BJ (cell line): Measurements from ENCODE around the gene COL9A2. TPM values are rescaled to one million over a fixed set of nuclear protein-coding genes. Genes with fewer than 3 reads are reported as not detected.
"Not testable (repeated sequence)": the region's sequence is repeated elsewhere in the genome, so short reads cannot be mapped to it uniquely, and the experiment has no call there.

Source experiments
- CTCF ChIA-PET: fragments of 350-600 bp; formaldehyde crosslinking; extraction: SDS; loops from one replicate; lab custom pipeline; 2021; ENCODE audit warnings: antibody characterized with exemption, inconsistent platforms; lab: Yijun Ruan, JAX
- POLR2A ChIA-PET: fragments of 300-600 bp; sonication (Branson Sonifier 250); formaldehyde crosslinking; extraction: SDS; loops from one replicate; lab custom pipeline; 2021; ENCODE audit warnings: antibody characterized with exemption; lab: Charles Lee
- DNase-seq: peaks from one replicate; pipeline ENCODE4 v3.0.0-alpha.2; 2011; ENCODE audit warnings: low read depth
- H3K27me3 ChIP-seq: 2 replicates; pipeline ENCODE4 v1.6.0; 2011; ENCODE audit warnings: low read length; ENCODE audit not compliant: control insufficient read depth, insufficient read depth
- H3K36me3 ChIP-seq: 2 replicates; pipeline ENCODE4 v1.5.1; 2011; ENCODE audit warnings: low read length; ENCODE audit not compliant: control insufficient read depth, insufficient read depth
- H3K4me3 ChIP-seq: 2 replicates; pipeline ENCODE4 v1.5.1; 2011; ENCODE audit warnings: low read depth, mild to moderate bottlenecking, control low read depth, low read length
- CTCF ChIP-seq: IDR thresholded peaks from 2 replicates; pipeline ENCODE4 v1.5.1; 2011; ENCODE audit warnings: low read depth, mild to moderate bottlenecking, control low read depth, inconsistent platforms, low read length, moderate library complexity; ENCODE audit not compliant: insufficient read depth
- polyA plus RNA-seq: library from polyadenylated mRNA; depleted of rRNA; stranded (reverse); fragments of >200 nt; gene quantifications from 2 replicates; pipeline ENCODE4 v1.2.3, GENCODE V29; 2011

Gene COL9A2
- polyA plus RNA-seq, 1 experiment = 0.07 TPM

- no peak overlapping the region for H3K4me3 ChIP-seq
- H3K36me3 ChIP-seq = no peaks in the 10 kb centered on the region
- no peak for DNase-seq
- H3K27me3 ChIP-seq = no peaks in the 10 kb centered on the region; the same call in 1 of the 2 replicates
- POLR2A ChIA-PET = no interaction called here
- CTCF ChIA-PET = interaction anchor here (1.8 kb wide), 1 partner anchor 13 kb away, joined by 12 read pairs; no protein-coding TSS in a partner anchor
- no peak for TF ChIP-seq CTCF
These were observed 34.0 kb upstream of the COL9A2 start for GRCh38 chr1:40351124-40351523.

GRCh38 chr1:40350391-40350790 lies 33.3 kb upstream of the COL9A2 start:
- no peak for DNase-seq
- ChIA-PET CTCF (interaction anchor here (1.1 to 1.6 kb wide), 2 partner anchors 11 to 198 kb away, joined by 5 to 7 read pairs; no protein-coding TSS in a partner anchor), POLR2A (no interaction called here)
- no peaks in the 10 kb centered on the region; the same call in 1 of the 2 replicates for H3K27me3 ChIP-seq
- no peaks in the 10 kb centered on the region for H3K36me3 ChIP-seq
- no peak overlapping the region for H3K4me3 ChIP-seq
- TF ChIP-seq CTCF = no peak

GRCh38 chr1:40344597-40344996 lies 27.5 kb upstream of the COL9A2 start:
- DNase-seq = peak; percentile 4
- no peak overlapping the region for H3K4me3 ChIP-seq
- ChIA-PET CTCF (interaction anchor here (0.7 to 5.4 kb wide), 6 partner anchors 13 to 191 kb away, joined by 3 to 29 read pairs (median 4); no protein-coding TSS in a partner anchor), POLR2A (interaction anchor here (0.7 kb wide), 1 partner anchor 201 kb away, joined by 5 read pairs; no protein-coding TSS in a partner anchor)
- no peaks in the 10 kb centered on the region for H3K36me3 ChIP-seq
- H3K27me3 ChIP-seq = peaks cover 2% of the 10 kb centered on the region
- no peak for TF ChIP-seq CTCF

- CTCF ChIA-PET = interaction anchor here (0.7 to 5.4 kb wide), 7 partner anchors 26 to 259 kb away, joined by 3 to 29 read pairs (median 8); partner anchors contain the start of gene COL9A2
- POLR2A ChIA-PET, H3K4me3 ChIP-seq, DNase-seq, H3K27me3 ChIP-seq, H3K36me3 ChIP-seq: not testable (repeated sequence)
These were observed 25.3 kb upstream of the COL9A2 start for GRCh38 chr1:40342381-40342717.

- no peaks in the 10 kb centered on the region for H3K36me3 ChIP-seq
- ChIA-PET CTCF (interaction anchor here (0.7 to 5.4 kb wide), 8 partner anchors 14 to 259 kb away, joined by 3 to 29 read pairs (median 6); partner anchors contain the start of gene COL9A2), POLR2A (no interaction called here)
- TF ChIP-seq CTCF = no peak
- peaks cover 2% of the 10 kb centered on the region for H3K27me3 ChIP-seq
- DNase-seq = no peak
- no peak overlapping the region for H3K4me3 ChIP-seq
These were observed 24.6 kb upstream of the COL9A2 start for GRCh38 chr1:40341491-40342380.
